ENCODE data around the gene OR8B2.
"Not testable (repeated sequence)": the region's sequence is repeated elsewhere in the genome, so short reads cannot be mapped to it uniquely, and the experiment has no call there.

Gene OR8B2, protein sequence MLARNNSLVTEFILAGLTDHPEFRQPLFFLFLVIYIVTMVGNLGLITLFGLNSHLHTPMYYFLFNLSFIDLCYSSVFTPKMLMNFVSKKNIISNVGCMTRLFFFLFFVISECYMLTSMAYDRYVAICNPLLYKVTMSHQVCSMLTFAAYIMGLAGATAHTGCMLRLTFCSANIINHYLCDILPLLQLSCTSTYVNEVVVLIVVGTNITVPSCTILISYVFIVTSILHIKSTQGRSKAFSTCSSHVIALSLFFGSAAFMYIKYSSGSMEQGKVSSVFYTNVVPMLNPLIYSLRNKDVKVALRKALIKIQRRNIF

DNA sequence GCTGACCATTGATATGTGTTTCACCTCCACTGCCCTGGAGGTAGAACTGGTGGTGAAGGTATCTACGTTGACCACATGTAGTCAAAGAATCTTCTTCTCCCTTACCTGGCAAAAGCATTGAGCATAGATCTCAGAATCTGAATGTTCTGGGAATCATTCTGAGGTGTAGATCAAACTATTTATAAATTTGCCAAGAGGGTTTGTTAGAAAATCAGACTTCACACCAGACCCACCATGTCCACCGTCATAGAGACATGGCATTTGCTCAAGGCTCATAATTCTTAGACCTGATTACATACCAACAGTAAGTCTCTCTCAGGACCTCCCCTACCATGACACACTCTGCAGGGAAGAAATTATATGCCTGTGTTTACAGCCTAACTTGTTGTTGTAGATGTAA is at the start of gene OR8B2:
OR8B2 (minus strand) TSS at position 101 of the 400 bp plus-strand sequence. CDS start 1,156 bp downstream, outside the sequence.
- DNase-seq: no peak

DNA sequence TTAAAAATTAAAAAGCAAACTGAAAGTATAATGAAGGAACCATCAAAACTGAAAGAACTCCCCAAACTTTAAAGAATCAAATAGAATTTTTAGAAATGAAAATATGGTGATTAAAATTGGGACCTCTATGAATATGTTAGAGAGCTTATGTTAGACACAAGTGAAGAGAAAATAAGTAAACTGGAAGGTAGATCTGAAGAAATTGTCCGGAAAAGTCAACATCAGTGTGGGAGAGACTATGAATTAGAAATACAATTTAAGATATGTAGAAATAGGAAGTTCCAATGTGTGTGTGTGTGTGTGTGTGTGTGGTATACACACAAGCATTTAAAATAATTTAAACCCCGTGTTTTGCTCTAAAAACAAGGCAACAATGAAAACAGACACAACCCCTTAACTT is 45.3 kb upstream of the OR8B2 start:
- no peak for DNase-seq

DNA sequence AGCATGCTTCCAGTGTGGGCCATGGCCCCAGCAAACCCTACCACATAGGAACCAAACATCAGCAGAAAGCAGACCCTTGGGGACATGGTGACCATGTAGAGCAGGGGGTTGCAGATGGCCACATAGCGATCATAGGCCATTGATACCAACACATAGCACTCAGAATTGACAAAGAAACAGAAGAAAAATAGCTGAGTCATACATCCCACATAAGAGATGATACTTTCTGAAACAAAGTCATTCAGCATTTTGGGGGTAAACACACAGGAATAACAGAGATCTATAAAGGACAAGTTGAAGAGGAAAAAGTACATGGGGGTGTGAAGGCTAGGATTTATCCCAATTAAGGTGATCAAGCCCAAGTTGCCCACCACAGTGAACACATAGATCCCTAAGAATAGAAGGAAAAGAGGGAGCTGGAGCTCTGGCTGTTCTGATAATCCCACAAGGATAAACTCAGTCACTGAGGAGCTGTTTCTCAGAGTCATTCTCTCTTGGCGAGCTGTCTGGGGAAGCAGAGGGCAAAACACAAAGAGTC is 40.2 kb upstream of the OR8B2 start, which contains the start of gene OR8B4:
OR8B4 (minus strand) TSS at position 488 of the 538 bp plus-strand sequence; CDS start at position 488, 0 bp downstream.
- no peak for DNase-seq

DNA sequence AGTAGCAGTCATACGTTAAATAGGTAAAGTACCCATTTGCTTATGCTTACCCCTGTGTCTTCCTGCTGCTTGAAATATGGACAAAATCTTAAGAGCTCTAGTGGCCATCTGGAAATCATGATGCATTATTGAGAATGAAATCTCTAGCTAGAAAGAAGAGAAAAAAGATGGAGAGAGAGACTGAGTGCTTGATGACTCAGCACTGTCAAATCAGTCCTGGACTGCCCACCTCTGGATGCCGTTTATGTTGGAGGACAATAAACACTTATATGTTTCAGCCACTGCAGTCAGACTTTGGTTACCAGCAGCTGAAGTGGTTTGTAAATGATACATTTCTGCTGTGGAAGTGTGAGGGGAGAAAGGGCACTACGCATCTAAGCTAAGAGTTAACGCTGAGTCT is 36.7 kb upstream of the OR8B2 start:
- no peak for DNase-seq

DNA sequence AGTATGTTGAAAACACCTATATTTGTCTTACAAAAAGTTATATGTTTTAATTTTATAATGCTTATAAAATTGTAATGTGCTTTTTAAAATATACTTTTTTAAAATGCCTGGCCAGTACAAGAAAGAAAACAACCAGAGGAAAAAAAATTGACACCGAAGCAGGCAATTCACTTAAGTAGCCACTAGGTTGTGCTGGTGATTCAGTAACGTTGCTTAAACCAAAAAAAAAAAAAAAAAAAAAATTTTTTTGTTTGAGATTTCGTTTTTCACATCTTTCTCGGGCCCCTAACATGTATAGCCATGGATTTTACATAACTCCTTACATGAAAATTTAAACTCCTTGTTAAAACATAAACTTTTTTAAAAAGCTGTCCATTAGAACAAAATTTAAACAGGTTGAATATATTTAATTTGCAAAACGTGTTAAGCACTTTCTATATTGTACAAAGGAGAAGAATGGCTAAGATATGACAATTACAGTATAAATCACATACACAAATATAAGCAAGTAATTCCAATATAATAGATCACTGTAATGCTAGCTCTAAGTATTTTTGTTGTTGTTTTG is 31.1 kb upstream of the OR8B2 start:
- no peak for DNase-seq

DNA sequence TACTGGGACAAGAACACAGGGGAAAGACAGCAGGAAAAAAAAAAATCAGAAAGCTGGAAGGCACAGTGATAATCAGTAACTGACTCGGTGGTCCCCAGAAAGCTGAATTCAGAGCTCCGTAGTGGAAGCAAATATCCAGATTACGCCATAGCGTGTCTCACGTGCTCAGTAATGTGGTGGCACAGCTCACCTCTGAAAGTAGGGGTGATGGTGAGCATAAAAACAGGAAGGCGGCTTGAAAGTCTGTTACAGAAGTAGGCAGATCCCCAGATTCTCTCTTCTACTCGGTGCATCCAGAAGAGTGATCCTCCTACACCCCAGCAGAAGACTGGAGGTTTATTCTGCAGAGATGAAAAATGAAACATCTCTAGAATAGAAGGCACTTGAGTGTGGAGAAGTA is 25.6 kb upstream of the OR8B2 start:
- DNase-seq: no peak

DNA sequence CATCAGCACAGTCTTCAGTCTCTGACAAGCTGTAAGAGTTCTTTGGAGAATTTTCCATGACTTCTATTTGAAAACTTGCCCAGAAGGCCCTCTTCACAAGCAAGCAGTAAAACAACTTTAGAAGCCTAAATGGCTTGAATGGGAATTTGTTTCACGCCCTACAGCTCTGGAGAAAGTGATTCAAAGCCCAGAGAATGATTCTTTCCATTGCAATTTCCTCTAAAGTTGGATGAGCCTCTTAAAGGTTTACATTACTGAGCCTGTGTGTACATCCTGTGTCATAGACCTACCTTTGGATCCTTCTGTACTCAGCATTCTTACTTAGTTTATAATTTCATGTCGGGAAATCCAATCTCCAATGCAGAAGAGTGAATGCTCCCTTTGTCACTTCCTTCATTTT is 21.3 kb upstream of the OR8B2 start:
- DNase-seq: no peak

DNA sequence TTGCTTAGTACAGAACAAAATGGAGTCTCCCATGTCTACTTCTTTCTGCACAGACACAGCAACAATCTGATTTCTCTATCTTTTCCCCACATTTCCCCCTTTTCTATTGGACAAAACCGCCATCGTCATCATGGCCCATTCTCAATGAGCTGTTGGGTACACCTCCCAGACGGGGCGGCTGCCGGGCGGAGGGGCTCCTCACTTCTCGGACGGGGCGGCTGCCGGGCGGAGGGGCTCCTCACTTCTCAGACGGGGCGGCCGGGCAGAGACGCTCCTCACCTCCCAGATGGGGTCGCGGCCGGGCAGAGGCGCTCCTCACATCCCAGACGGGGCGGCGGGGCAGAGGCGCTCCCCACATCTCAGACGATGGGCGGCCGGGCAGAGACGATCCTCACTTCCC is 18.9 kb upstream of the OR8B2 start:
- DNase-seq: not testable (repeated sequence)

DNA sequence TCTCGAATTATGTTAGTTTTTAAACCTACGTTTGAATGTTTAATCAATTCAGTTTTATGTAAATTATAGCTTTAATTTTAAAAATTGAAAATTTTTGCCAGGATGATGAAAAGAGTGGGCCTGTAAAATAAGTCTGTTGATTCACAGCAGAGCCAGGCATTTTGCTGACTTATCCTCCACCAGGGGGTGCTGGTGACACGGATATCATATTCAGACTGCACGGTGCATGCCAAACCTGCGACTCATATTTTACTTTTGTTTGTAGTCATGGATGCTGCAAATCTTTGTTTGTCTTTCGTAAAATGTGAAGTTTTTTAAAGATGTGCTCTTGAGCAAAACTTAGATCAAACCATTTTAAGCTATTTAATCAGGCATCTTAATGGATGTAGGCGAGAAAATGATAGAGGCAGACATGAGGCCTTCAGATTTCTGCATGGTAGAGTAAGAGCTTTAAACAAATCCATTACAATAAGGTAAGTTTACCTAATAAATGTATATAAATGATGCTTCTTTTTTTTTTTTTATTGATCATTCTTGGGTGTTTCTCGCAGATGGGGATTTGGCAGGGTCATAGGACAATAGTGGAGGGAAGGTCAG is 18.1 kb upstream of the OR8B2 start:
- peak in 35 of 56 donors; percentile 1 to 82 (median 24) for DNase-seq

DNA sequence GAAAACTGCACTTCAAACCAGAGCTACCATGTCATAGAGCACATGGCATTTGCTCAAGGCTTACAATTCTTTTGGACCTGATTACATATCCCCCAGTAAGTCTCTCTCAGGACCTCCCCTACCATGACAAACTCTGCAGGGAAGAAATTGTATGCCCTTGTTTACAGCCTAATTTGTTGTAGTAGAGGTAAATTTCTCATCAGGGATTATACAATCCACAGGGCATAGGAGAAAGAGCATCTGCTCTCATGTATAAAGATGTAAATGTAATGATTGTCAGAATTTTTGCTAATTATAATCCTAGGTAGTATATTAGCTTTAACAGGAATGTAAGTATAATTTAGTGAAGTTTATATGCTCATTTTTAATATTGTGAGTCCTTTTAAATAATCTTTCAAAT is 14.6 kb upstream of the OR8B2 start, which contains the start of gene OR8B3:
OR8B3 (minus strand) TSS at position 101 of the 400 bp plus-strand sequence. CDS start 1,673 bp downstream, outside the sequence.
- no peak for DNase-seq

DNA sequence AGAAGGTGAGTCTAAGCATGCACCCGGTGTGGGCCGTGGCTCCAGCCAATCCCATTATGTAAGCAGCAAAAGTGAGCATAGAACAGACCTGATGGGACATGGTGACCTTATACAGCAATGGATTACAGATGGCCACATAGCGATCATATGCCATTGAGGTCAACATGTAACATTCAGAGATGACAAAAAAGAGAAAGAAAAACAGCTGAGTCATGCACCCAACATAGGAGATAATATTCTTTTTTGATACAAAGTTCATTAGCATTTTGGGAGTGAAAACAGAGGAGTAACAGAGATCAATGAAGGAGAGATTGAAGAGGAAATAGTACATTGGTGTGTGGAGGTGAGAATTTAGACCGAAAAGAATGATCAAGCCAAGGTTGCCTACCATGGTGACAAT is 12.5 kb upstream of the OR8B2 start:
- DNase-seq: not testable (repeated sequence)

DNA sequence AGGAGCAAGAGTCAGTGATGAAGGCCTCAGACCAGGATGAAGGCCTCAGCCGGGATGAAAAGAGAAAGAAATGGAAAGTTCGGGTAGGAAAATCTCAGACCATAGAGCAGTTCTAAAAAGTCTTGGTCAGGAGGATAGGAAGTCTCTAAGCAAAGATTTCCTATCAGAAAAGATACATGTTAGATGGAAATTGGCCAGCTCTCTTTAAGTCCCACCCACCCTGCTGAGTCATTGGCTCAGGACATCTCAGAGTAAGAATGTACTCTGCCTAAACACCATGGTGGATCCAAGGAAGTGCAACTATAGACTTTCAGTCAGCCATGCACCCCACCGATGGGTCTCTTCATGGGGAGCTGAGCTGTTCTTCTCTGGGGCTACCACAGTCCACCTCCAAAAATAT is 10.1 kb upstream of the OR8B2 start:
- no peak for DNase-seq

DNA sequence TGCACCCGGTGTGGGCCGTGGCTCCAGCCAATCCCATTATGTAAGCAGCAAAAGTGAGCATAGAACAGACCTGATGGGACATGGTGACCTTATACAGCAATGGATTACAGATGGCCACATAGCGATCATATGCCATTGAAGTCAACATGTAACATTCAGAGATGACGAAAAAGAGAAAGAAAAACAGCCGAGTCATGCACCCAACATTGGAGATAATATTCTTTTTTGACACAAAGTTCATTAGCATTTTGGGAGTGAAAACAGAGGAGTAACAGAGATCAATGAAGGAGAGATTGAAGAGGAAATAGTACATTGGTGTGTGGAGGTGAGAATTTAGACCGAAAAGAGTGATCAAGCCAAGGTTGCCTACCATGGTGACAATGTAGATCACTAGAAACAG is 1.4 kb downstream of the OR8B2 start:
- DNase-seq: not testable (repeated sequence)

DNA sequence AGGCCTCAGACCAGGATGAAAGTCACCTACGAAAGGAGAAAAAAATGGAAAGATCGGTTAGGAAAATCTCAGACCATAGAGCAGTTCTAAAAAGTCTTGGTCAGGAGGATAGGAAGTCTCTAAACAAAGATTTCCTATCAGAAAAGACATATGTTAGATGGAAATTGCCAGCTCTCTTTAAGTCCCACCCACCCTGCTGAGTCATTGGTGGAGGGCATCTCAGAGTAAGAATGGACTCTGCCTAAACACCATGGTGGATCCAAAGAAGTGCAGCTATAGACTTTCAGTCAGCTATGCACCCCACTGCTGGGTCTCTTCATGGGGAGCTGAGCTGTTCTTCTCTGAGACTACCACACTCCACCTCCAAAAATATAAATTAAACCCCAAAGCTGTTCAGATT is 3.7 kb downstream of the OR8B2 start:
- DNase-seq: no peak

DNA sequence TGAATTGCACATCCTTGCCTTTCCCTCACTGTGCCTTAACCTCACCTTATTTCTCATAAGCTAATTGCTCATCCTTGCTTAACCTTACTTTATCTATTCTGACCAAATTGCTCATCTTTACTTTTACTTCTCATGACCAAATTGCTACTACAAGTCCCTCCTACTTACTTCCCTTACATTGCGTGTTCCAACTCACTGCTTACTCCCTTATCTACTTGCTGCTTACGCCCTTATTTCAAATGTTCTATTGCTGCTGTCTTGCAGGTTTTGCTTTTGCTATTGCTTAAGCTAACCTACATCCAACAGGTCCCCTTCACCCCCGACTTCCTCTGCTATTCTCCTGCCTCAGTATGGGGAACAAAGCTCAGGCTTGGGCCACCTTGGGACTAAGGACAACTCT is 8.0 kb downstream of the OR8B2 start:
- no peak for DNase-seq

DNA sequence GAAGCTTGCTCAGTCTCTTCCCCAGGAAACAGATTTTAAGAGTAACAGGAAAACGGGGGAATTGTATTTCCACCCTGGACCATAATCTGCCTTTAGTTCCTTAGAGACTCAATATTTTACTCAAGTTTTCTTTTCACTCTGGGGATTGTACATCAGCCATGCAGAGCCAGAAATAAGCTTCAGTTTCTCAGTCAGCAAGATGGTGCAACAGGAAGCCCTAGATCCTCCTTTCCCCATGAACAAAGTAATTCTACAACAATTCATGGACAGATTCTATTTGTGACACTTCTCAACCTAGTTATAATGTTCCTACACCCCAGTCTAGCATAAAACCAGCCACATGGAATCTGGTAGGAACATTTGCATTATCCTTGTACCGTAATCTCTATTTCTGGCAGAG is 24.7 kb downstream of the OR8B2 start:
- no peak for DNase-seq

DNA sequence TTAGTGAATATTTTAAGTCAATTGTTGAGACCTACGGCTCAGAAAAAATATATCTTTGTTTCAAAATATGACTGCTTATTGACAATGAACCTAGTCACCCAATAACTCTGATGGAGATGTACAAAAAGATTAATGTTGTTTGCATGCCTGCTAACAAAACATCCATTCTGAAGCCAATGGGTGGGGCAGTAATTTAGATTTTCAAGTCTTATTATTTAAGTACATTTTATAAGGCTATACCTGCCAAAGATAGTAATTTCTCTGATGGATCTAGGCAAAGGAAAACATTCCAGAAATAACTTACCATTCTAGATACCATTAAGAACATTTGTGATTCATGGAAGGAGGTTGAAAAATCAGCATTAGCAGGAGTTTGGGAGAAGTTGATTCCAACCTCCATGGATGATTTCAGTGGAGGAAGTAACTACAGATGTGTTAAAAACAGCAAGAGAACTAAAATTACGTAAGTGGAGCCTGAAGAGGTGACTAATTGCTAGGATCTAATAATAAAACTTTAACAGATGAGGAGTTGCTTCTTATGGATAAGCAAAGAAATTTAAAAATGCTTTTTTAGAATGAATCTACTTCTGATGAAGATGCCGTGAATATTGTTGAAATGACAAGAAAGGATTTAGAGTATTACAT is 37.9 kb downstream of the OR8B2 start:
- DNase-seq: no peak

DNA sequence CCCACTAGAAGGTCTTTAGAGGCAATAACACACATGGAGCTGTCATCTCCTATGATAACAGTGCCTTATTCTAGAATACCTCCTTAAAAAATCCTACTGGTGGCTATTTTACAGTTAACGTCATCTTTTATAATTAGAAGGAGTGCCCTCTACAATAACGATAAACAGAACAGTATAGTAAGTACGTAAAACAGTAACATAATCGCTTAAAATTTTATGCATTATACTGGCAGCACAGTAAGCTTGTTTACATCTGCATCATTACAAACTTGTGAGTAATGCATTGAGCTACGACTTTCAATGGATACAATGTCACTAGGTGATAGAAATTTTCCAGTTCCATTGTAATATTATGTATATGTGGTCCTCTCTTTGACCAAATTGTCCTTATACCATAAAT is 40.0 kb downstream of the OR8B2 start:
- no peak for DNase-seq

DNA sequence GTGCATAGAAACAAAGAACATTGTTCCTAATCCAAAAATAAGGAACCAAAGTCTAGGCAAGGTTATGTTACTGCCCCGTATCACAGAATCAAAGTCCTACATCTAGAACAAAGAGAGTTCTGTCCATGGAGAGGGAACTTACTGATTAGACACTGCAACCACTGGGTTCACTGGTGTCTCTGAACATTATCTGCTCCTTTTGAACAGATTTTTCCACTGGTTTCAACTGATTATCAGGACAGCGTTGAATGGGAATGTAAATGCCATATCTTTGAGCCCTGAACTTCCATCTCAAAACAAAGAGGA is 44.2 kb downstream of the OR8B2 start:
- DNase-seq: no peak

DNA sequence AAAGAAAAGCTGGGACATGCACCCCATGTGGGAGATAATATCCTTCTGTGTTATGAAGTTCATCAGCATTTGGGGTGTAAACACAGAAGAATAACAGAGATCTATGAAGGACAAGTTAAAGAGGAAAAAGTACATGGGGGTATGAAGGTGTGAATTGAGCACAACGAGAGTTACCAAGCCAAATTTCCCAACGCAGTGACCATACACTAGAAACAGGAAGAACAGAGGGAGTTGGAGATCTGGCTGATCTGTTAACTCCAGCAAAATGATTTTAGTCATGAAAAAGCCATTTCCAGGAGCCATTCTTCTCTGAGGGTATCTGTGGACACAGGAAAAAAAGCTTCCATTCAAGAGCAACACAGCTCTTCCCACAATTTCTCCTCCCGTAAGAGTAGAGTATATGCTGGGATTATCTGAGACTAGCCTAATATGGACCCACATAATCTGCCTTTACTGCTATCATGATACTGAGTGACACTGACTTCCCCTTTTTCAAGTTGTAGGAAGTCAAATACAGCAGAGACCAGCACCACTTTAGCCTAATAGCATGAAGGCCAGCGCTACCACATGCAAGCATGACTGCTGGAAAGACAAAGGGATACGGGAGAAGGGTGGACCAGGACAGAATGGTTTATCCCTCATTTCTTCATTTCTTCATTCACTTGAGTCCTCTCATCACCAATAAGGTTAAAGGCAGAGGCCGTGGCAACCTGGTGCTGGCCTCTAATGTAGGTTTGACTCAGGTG is 44.7 kb downstream of the OR8B2 start:
- no peak for DNase-seq

Measured in nucleus accumbens (tissue), 56 donors.